ENCODE results near the gene COL26A1. TPM values are rescaled to one million over a fixed set of nuclear protein-coding genes. Genes with fewer than 3 reads are reported as not detected.

Gene COL26A1
- total RNA-seq, 6 experiments from 2014 or later: not detected

DNA sequence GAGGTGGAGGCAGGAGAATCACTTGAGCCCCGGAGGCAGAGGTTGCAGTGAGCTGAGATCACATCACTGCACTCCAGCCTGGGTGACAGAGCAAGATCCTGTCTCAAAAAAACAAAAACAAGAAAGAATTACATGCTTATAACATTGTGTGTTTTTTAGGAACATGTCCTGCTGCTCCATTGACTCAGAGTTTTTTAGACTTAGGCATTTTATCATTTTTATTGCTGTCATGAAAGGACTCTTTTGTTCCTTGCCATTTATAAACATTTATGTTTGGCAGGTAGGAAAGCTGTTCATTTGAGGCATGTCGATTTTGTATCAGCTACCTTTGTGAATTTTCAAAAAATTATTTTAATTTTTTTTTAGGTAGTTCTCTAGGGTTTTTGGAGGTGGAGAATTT is 20.3 kb downstream of the COL26A1 start:
- Mint-ChIP-seq H3K9me3 (no peaks in the 10 kb centered on the region), H3K36me3 (ENCODE audit: low read depth) (no peaks in the 10 kb centered on the region), H3K27ac (no peak overlapping the region), H3K4me1 (ENCODE audit: low read depth) (peaks cover 20% of the 10 kb centered on the region), H3K4me3 (no peak overlapping the region), H3K27me3 (ENCODE audit: insufficient read depth) (peaks cover 31% of the 10 kb centered on the region)
- TF ChIP-seq, protein P1, sequence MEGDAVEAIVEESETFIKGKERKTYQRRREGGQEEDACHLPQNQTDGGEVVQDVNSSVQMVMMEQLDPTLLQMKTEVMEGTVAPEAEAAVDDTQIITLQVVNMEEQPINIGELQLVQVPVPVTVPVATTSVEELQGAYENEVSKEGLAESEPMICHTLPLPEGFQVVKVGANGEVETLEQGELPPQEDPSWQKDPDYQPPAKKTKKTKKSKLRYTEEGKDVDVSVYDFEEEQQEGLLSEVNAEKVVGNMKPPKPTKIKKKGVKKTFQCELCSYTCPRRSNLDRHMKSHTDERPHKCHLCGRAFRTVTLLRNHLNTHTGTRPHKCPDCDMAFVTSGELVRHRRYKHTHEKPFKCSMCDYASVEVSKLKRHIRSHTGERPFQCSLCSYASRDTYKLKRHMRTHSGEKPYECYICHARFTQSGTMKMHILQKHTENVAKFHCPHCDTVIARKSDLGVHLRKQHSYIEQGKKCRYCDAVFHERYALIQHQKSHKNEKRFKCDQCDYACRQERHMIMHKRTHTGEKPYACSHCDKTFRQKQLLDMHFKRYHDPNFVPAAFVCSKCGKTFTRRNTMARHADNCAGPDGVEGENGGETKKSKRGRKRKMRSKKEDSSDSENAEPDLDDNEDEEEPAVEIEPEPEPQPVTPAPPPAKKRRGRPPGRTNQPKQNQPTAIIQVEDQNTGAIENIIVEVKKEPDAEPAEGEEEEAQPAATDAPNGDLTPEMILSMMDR (IDR thresholded peaks at IDR 0.05): no peak
- DNase-seq: no peak

DNA sequence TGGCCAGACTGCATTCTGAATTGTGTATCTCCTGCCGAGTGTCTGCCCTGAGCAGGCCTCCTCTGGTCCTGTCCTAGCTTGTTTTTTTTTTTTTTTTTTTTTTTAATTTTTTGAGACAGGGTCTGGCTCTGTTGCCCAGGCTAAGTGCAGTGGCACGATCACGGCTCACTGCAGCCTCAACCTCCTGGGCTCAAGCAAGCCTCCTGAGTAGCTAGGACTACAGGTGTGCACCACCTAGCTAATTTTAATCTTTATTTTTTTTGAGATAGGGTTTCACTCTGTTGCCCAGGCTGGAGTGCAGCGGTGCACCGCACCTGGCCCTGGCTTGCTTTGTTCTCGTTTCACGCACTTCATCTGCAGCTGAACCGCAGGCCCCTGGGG is 23.5 kb downstream of the COL26A1 start:
- H3K9me3 Mint-ChIP-seq: no peaks in the 10 kb centered on the region
- peaks cover 12% of the 10 kb centered on the region for H3K4me1 Mint-ChIP-seq (ENCODE audit: low read depth)
- no peak for DNase-seq
- H3K4me3 Mint-ChIP-seq: no peak overlapping the region
- H3K27ac Mint-ChIP-seq: no peak overlapping the region
- TF ChIP-seq, protein P1 (IDR thresholded peaks at IDR 0.05): no peak
- no peaks in the 10 kb centered on the region for H3K36me3 Mint-ChIP-seq (ENCODE audit: low read depth)
- peaks cover 16% of the 10 kb centered on the region for H3K27me3 Mint-ChIP-seq (ENCODE audit: insufficient read depth)

- DNase-seq: no peak
- peak overlapping the region; percentile 67 for H3K4me3 Mint-ChIP-seq
- no peaks in the 10 kb centered on the region for H3K9me3 Mint-ChIP-seq
- no peaks in the 10 kb centered on the region for H3K36me3 Mint-ChIP-seq (ENCODE audit: low read depth)
- peaks cover 15% of the 10 kb centered on the region for H3K4me1 Mint-ChIP-seq (ENCODE audit: low read depth)
- H3K27ac Mint-ChIP-seq: no peak overlapping the region
- TF ChIP-seq, protein P1 (IDR thresholded peaks at IDR 0.05): no peak
- peaks cover 13% of the 10 kb centered on the region for H3K27me3 Mint-ChIP-seq (ENCODE audit: insufficient read depth)
These were observed 24.0 kb downstream of the COL26A1 start for GRCh38 chr7:101386558-101387231.

DNA sequence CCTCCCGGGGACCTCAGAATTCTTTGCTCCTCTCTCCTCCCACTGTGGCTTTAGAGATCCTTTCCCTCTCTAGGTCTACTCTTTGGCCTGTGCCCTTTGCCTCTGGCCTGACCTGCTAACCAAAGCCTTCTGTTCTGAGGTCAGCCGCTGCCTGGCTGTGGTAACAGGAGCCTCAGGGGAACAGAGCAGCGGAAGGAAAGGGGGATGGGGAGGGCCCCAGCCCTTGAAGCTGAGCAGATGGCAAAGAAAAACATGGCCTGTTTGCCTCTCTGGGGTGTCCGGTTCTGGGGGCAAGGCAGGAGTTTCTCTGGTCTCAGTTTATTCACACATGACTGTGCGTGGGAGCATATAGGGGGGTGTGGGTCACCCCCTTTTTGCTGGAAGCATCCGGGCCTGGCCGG is 28.2 kb downstream of the COL26A1 start:
- peaks cover 15% of the 10 kb centered on the region for H3K4me1 Mint-ChIP-seq (ENCODE audit: low read depth)
- H3K9me3 Mint-ChIP-seq: no peaks in the 10 kb centered on the region
- peaks cover 25% of the 10 kb centered on the region for H3K27me3 Mint-ChIP-seq (ENCODE audit: insufficient read depth)
- TF ChIP-seq, protein P1 (IDR thresholded peaks at IDR 0.05): no peak
- no peak overlapping the region for H3K27ac Mint-ChIP-seq
- no peak for DNase-seq
- H3K36me3 Mint-ChIP-seq (ENCODE audit: low read depth): no peaks in the 10 kb centered on the region
- H3K4me3 Mint-ChIP-seq: no peak overlapping the region

DNA sequence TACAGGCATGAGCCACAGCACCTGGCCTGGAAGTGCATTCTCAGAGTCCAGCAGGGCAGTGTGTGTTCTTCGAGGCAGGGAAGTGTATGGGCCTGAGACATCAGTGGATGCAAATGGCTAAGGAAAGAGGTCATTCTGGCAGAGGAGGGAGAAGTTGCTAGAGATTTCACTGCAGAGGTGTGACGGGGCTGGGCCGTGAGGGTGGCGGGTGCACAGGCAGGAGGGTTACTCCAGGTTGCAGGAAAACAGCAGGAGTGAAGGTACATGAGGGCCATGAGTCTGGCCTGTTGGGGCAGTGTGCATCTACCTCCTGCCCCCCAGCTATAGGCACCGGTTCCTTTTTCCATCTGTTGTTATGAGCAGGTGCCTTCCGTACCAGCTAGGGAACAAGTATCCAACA is 29.3 kb downstream of the COL26A1 start:
- Mint-ChIP-seq H3K4me3 (no peak overlapping the region), H3K36me3 (ENCODE audit: low read depth) (no peaks in the 10 kb centered on the region), H3K9me3 (no peaks in the 10 kb centered on the region), H3K4me1 (ENCODE audit: low read depth) (peaks cover 9% of the 10 kb centered on the region), H3K27ac (no peak overlapping the region), H3K27me3 (ENCODE audit: insufficient read depth) (peaks cover 30% of the 10 kb centered on the region)
- no peak for DNase-seq
- TF ChIP-seq, protein P1 (IDR thresholded peaks at IDR 0.05): no peak

All from HFFc6 (cell line).